Measurements from ENCODE around the gene SARS1.

- TF ChIP-seq, protein P1, sequence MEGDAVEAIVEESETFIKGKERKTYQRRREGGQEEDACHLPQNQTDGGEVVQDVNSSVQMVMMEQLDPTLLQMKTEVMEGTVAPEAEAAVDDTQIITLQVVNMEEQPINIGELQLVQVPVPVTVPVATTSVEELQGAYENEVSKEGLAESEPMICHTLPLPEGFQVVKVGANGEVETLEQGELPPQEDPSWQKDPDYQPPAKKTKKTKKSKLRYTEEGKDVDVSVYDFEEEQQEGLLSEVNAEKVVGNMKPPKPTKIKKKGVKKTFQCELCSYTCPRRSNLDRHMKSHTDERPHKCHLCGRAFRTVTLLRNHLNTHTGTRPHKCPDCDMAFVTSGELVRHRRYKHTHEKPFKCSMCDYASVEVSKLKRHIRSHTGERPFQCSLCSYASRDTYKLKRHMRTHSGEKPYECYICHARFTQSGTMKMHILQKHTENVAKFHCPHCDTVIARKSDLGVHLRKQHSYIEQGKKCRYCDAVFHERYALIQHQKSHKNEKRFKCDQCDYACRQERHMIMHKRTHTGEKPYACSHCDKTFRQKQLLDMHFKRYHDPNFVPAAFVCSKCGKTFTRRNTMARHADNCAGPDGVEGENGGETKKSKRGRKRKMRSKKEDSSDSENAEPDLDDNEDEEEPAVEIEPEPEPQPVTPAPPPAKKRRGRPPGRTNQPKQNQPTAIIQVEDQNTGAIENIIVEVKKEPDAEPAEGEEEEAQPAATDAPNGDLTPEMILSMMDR (IDR thresholded peaks at IDR 0.05; ENCODE audit: insufficient read depth, low read length, poor library complexity, severe bottlenecking) = no peak
- TF ChIP-seq EZH2phosphoT487 (conservative IDR thresholded peaks at IDR 0.05; ENCODE audit: low read length) = no peak
Observed at GRCh38 chr1:109228167-109228566, 14.4 kb downstream of the SARS1 start.

Data from SU-DHL-6 (cell line).